Breast epithelium (tissue), 4 donors: Measurements from ENCODE around the gene VPS41. TPM values are rescaled to one million over a fixed set of nuclear protein-coding genes. Genes with fewer than 3 reads are reported as not detected.
"Not testable (repeated sequence)": the region's sequence is repeated elsewhere in the genome, so short reads cannot be mapped to it uniquely, and the experiment has no call there.

Experiments
- DNase-seq, 2 donors: peaks; one replicate each; pipeline ENCODE4 v3.0.0-alpha.2; 2019; ENCODE audit warnings: low spot score in 2 of 2
- H3K27ac ChIP-seq, 2 donors: fragments of 200-600 bp; sonication (generic) in 1 of 2; one replicate each; pipeline ENCODE4 v1.5.1; 2016 to 2019; ENCODE audit warnings: mild to moderate bottlenecking in 1 of 2
- H3K27me3 ChIP-seq, 2 donors: fragments of 200-600 bp; sonication (generic) in 1 of 2; one replicate each; pipeline versions ENCODE4 v1.5.1 to v1.6.0; 2017 to 2019; ENCODE audit warnings: control low read depth in 1 of 2, mild to moderate bottlenecking in 1 of 2
- H3K36me3 ChIP-seq: fragments of 200-600 bp; one replicate; pipeline ENCODE4 v1.5.1; 2019
- H3K4me1 ChIP-seq, 2 donors: fragments of 200-600 bp; sonication (generic); one replicate each; pipeline ENCODE4 v1.5.1; 2016 to 2019; ENCODE audit warnings: control low read depth in 1 of 2
- H3K4me3 ChIP-seq, 3 donors: fragments of 200-600 bp; sonication (generic); 1 replicate in 2 of 3; 2 replicates in 1 of 3; pipeline ENCODE4 v1.5.1; 2016 to 2019; ENCODE audit warnings: mild to moderate bottlenecking in 3 of 3, moderate library complexity in 2 of 3
- H3K9me3 ChIP-seq, 2 donors: fragments of 200-600 bp; sonication (generic) in 1 of 2; one replicate each; pipeline ENCODE4 v1.5.1; 2016 to 2019; ENCODE audit warnings: control low read depth in 1 of 2
- CTCF ChIP-seq, 3 donors: fragments of 450-650 bp; IDR thresholded peaks; one replicate each; pipeline ENCODE4 v1.5.1; 2016 to 2017; ENCODE audit warnings: antibody characterized with exemption in 3 of 3, mild to moderate bottlenecking in 3 of 3, moderate library complexity in 3 of 3
- POLR2A ChIP-seq: fragments of 450-650 bp; IDR thresholded peaks from one replicate; pipeline ENCODE4 v1.6.1; 2016; ENCODE audit warnings: antibody characterized with exemption, mild to moderate bottlenecking, moderate library complexity
- POLR2AphosphoS5 ChIP-seq, 3 donors: sonication (generic); formaldehyde crosslinking; IDR thresholded peaks; one replicate each; pipeline ENCODE4 v1.6.1; 2017; ENCODE audit warnings: antibody characterized with exemption in 3 of 3
- intact Hi-C: fragments of 100-400 bp; cut with DNase I; formaldehyde crosslinking; loops from one replicate; pipeline ENCODE4 v1.15.1; 2023; ENCODE audit warnings: low total_unique reads
- total RNA-seq, 3 donors: library from RNA; depleted of rRNA; stranded (reverse); fragments of >200 nt; gene quantifications; one replicate each; pipeline ENCODE4 v1.1.0, GENCODE V29; 2016

Gene VPS41
- total RNA-seq, 3 donors from 2014 or later: 40.6 to 55.8 (median 45.8) TPM

- DNase-seq: no peak
- Histone ChIP-seq H3K27me3 (peaks cover 0 to under 1% of the 10 kb centered on the region in 2 donors), H3K27ac (no peak overlapping the region), H3K36me3 (no peaks in the 10 kb centered on the region), H3K4me3 (no peak overlapping the region), H3K9me3 (no peaks in the 10 kb centered on the region), H3K4me1 (no peaks in the 10 kb centered on the region)
- intact Hi-C loops: no loop called here
- TF ChIP-seq CTCF (IDR thresholded peaks at IDR 0.05) (no peak), POLR2AphosphoS5 (IDR thresholded peaks at IDR 0.05) (no peak), POLR2A (no peak)
Observed at GRCh38 chr7:38950309-38950708, 41.3 kb upstream of the VPS41 start.

DNA sequence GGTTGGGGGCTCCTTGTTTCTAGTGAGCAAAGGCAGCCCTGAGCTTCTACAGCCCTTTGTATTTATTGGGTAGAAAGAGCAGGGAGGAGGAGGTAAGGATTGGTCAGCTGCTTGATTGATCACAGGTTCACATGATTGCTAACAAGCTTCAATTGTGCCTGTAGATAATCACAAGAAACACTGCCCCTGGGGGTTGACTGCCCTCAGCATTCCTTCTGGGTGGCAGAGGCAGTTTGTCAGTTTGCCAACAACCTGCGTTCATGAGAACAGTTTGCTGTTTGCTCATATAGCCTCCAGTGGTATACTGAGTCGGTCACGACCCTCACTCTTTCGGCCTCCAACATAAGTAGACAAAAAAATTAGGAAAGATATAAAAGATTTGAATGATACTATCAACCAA, 38.5 kb upstream of the VPS41 start:
- H3K9me3 ChIP-seq, intact Hi-C loops: not testable (repeated sequence)

GRCh38 chr7:38942431-38943051, 33.5 kb upstream of the VPS41 start:
- intact Hi-C loops: no loop called here
- Histone ChIP-seq H3K27me3 (no peaks in the 10 kb centered on the region), H3K4me1 (no peaks in the 10 kb centered on the region), H3K27ac (no peak overlapping the region), H3K9me3 (no peaks in the 10 kb centered on the region), H3K36me3 (no peaks in the 10 kb centered on the region), H3K4me3 (no peak overlapping the region)
- TF ChIP-seq POLR2AphosphoS5 (IDR thresholded peaks at IDR 0.05) (no peak), CTCF (IDR thresholded peaks at IDR 0.05) (no peak), POLR2A (no peak)
- DNase-seq: no peak

More for the DNA sequence above, 38.5 kb upstream of the VPS41 start:
- H3K4me3 ChIP-seq, H3K4me1 ChIP-seq, DNase-seq, H3K27ac ChIP-seq, H3K36me3 ChIP-seq, H3K27me3 ChIP-seq: not testable (repeated sequence)

DNA sequence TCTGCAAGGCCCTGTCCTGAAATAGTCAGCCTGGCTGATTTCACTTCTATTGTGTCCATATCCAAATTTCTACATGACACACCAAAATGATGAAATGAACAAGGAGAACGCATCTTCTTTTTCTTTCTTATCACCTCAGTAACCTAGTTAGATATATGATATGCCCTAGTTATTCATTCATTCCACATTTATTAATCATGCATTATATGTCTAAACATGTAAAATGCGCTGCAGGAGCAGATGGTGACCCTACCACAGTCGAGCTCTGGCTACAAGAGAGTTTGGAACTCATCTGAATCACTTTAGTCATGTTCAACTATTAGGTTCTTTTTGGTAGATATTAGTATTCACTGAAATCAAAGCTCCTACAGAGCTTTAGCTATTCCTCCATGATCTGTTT, 31.8 kb upstream of the VPS41 start:
- DNase-seq: no peak
- intact Hi-C loops: no loop called here
- H3K27ac ChIP-seq: no peak overlapping the region

DNA sequence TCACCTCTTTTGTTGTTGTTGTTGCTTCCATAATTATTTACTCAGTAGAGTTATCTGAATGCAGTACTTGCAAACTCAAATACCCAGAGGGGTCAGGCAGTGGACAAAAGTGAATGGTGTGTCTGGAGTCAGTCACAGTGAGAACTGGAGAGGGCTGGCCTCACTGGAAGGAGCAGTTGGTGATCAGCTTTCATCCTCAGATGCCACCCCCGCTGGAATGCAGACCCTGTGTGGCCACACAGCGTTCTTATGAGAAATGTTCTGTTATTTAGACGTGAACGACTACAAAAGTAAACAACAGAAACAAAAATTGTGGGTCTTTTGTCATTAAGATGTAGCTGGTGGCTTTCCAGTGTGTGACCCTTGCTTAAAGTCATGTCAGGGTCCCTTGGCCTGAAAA, 29.6 kb upstream of the VPS41 start:
- Histone ChIP-seq H3K27me3 (no peaks in the 10 kb centered on the region), H3K36me3 (no peaks in the 10 kb centered on the region), H3K4me3 (no peak overlapping the region), H3K4me1 (no peaks in the 10 kb centered on the region), H3K9me3 (no peaks in the 10 kb centered on the region), H3K27ac (no peak overlapping the region)
- DNase-seq: no peak
- TF ChIP-seq POLR2AphosphoS5 (IDR thresholded peaks at IDR 0.05) (no peak), CTCF (IDR thresholded peaks at IDR 0.05) (no peak), POLR2A (no peak)
- intact Hi-C loops: loop anchor here (10.0 kb wide), 1 partner anchor 536 kb away; no protein-coding TSS in a partner anchor

More for the DNA sequence above, 31.8 kb upstream of the VPS41 start:
- H3K4me1 ChIP-seq: no peaks in the 10 kb centered on the region
- no peaks in the 10 kb centered on the region for H3K36me3 ChIP-seq
- no peak for TF ChIP-seq POLR2A
- TF ChIP-seq POLR2AphosphoS5 (IDR thresholded peaks at IDR 0.05): no peak
- H3K9me3 ChIP-seq: no peaks in the 10 kb centered on the region
- H3K4me3 ChIP-seq: no peak overlapping the region
- no peaks in the 10 kb centered on the region for H3K27me3 ChIP-seq

DNA sequence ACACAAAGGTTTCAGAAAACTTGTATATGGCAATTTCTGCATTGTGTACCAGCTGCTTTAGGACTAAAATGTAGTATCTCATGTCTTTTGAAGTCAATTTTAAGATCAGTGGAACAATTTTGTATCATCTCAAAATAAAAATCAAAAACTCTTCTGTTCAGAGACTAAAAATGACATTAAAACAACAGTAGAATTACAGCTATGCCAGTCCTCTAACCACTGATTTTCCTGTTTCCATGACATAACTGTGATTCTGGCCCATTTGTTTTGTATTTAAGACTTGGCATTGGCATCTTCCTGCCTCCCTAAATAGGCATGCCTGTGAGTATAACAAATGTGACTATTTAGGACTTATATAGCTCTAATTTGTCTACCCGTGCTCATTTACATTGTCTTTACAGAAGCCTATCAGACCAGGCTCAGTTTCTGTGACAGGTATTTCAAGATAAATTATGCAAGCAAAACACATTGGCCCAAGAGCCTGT, 29.1 kb upstream of the VPS41 start:
- Histone ChIP-seq H3K4me3 (no peak overlapping the region), H3K27me3 (no peaks in the 10 kb centered on the region), H3K36me3 (no peaks in the 10 kb centered on the region), H3K9me3 (no peaks in the 10 kb centered on the region), H3K4me1 (no peaks in the 10 kb centered on the region), H3K27ac (no peak overlapping the region)
- intact Hi-C loops: loop anchor here (10.0 kb wide), 1 partner anchor 537 kb away; no protein-coding TSS in a partner anchor
- no peak for TF ChIP-seq POLR2A
- TF ChIP-seq CTCF (IDR thresholded peaks at IDR 0.05): no peak
- no peak for TF ChIP-seq POLR2AphosphoS5 (IDR thresholded peaks at IDR 0.05)
- no peak for DNase-seq
